ENCODE measurements around the gene WHRN. TPM values are rescaled to one million over a fixed set of nuclear protein-coding genes. Genes with fewer than 3 reads are reported as not detected.

WHRN gene
- total RNA-seq, 1 donor from 2014 or later, result 14.5 TPM

DNA sequence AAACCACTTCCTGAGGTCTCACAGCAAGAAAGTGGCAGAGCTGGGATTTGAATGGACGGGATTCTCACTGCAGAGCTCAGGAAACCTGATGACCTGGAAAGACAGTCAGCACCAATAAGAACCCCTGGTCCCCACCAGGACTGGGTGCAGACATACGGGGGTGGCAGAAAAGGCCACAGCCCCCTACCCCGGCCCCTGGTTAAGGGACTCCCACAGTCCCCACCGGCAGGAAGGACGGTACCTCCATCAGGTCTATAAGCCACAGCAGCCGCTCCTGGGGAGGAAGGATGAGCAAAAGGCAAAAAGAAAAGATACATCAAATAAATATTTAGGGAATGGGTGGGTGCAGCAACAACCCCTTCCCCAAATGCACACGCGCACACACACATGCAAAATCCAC lies 85.5 kb downstream of the WHRN start:
- DNase-seq (no peak), ATAC-seq (ENCODE audit: low read depth) (no peak)
- ChIA-PET POLR2A (no interaction called here), CTCF (no interaction called here)
- TF ChIP-seq, protein P1, sequence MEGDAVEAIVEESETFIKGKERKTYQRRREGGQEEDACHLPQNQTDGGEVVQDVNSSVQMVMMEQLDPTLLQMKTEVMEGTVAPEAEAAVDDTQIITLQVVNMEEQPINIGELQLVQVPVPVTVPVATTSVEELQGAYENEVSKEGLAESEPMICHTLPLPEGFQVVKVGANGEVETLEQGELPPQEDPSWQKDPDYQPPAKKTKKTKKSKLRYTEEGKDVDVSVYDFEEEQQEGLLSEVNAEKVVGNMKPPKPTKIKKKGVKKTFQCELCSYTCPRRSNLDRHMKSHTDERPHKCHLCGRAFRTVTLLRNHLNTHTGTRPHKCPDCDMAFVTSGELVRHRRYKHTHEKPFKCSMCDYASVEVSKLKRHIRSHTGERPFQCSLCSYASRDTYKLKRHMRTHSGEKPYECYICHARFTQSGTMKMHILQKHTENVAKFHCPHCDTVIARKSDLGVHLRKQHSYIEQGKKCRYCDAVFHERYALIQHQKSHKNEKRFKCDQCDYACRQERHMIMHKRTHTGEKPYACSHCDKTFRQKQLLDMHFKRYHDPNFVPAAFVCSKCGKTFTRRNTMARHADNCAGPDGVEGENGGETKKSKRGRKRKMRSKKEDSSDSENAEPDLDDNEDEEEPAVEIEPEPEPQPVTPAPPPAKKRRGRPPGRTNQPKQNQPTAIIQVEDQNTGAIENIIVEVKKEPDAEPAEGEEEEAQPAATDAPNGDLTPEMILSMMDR (IDR thresholded peaks at IDR 0.05), result no peak
- peaks cover 3% of the 10 kb centered on the region for H3K27me3 Mint-ChIP-seq
- H3K4me1 Mint-ChIP-seq, result no peaks in the 10 kb centered on the region
- no peaks in the 10 kb centered on the region for H3K36me3 Mint-ChIP-seq (ENCODE audit: low read depth)
- no peak overlapping the region for H3K27ac Mint-ChIP-seq
- no peak overlapping the region for H3K4me3 Mint-ChIP-seq
- intact Hi-C loops (cut with micrococcal nuclease), result no loop called here
- no peaks in the 10 kb centered on the region for H3K9me3 Mint-ChIP-seq

DNA sequence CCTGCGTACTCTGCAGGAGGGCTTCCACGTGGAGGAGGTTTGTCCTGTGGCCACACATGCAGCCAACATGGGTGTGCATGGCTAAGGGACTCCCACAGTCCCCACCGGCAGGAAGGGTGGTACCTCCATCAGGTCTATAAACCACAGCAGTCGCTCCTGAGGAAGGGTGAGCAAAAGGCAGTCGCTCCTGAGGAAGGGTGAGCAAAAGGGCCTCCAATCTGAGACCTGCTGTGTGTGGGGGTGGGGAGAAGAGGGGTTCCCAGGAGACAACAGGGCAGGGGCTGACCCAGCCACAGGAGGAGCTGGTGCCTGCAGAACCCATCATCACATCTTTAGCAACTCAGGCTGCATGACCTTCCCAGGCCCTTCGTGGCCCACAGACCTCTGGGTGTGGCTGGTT lies 87.2 kb downstream of the WHRN start:
- H3K36me3 Mint-ChIP-seq (ENCODE audit: low read depth), result no peaks in the 10 kb centered on the region
- ATAC-seq (ENCODE audit: low read depth) (no peak), DNase-seq (no peak)
- H3K4me1 Mint-ChIP-seq, result no peaks in the 10 kb centered on the region
- TF ChIP-seq, protein P1 (IDR thresholded peaks at IDR 0.05), result no peak
- no peak overlapping the region for H3K4me3 Mint-ChIP-seq
- CTCF ChIA-PET, result no interaction called here
- POLR2A ChIA-PET, result no interaction called here
- no peak overlapping the region for H3K27ac Mint-ChIP-seq
- no peaks in the 10 kb centered on the region for H3K9me3 Mint-ChIP-seq
- peaks cover 3% of the 10 kb centered on the region for H3K27me3 Mint-ChIP-seq
- intact Hi-C loops (cut with micrococcal nuclease), result no loop called here

DNA sequence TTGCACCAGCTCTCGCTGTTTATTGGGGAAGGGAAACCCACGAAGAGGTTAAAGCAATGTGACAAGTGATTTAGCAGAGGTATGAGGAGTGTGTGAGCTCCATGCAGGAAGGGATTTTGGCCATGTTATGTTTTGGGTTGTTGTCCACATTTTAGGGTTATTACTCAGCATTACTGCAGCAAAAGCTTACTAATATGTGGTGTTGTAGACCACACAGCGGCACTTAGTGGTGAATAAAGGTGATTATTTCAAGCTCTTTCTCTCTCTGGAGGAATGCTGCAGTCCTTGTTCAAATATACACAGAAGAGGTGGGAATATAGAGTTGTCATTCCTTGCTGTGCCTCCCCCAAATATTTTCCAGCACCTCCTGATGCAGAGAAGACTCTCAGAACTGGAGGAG lies 87.8 kb downstream of the WHRN start:
- Mint-ChIP-seq H3K4me3 (no peak overlapping the region), H3K36me3 (ENCODE audit: low read depth) (no peaks in the 10 kb centered on the region), H3K27ac (no peak overlapping the region), H3K9me3 (no peaks in the 10 kb centered on the region), H3K4me1 (no peaks in the 10 kb centered on the region), H3K27me3 (peaks cover 3% of the 10 kb centered on the region)
- TF ChIP-seq, protein P1 (IDR thresholded peaks at IDR 0.05), result no peak
- CTCF ChIA-PET, result no interaction called here
- DNase-seq (no peak), ATAC-seq (ENCODE audit: low read depth) (no peak)
- POLR2A ChIA-PET, result no interaction called here
- intact Hi-C loops (cut with micrococcal nuclease), result no loop called here

DNA sequence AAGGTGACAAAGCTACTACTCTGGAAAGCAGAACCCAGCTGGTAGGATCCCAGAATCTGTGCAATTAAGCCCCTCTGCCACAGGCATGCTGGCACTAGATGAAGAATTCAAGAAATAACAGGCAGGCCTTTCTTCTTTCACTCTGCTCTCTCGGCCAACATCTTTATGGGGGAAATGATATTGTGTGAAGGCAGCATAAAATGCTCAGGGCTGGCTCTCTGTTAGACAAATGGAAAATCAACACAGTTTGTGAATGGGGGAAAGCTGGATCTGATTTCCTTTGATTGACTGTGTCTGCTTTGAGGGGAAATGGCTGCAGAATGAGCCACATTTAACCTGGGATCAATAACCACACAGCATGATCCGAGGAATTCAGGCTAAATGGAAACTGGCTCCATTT lies 88.4 kb downstream of the WHRN start:
- Mint-ChIP-seq H3K36me3 (ENCODE audit: low read depth) (no peaks in the 10 kb centered on the region), H3K27ac (no peak overlapping the region), H3K27me3 (peaks cover 3% of the 10 kb centered on the region), H3K9me3 (no peaks in the 10 kb centered on the region), H3K4me1 (no peaks in the 10 kb centered on the region), H3K4me3 (no peak overlapping the region)
- TF ChIP-seq, protein P1 (IDR thresholded peaks at IDR 0.05), result no peak
- DNase-seq (no peak), ATAC-seq (ENCODE audit: low read depth) (no peak)
- intact Hi-C loops (cut with micrococcal nuclease), result no loop called here
- ChIA-PET CTCF (no interaction called here), POLR2A (no interaction called here)

DNA sequence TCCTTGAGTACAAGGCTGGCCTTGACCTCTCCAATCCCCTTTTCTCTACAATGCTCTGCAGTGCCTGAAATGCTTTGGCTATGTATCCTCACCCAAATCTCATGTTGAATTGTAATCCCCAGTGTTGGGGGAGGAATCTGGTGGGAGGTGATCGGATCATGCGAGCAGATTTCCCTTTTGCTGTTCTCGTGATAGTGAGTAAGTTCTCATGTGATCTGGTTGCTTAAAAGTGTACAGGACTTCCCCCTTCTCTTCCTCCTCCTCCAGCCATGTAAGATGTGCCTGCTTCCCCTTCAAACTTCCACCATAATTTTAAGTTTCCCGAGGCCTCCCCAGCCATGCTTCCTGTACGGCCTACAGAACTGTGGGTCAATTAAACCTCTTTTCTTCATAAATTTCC lies 89.0 kb downstream of the WHRN start:
- no peaks in the 10 kb centered on the region for H3K36me3 Mint-ChIP-seq (ENCODE audit: low read depth)
- ChIA-PET POLR2A (no interaction called here), CTCF (no interaction called here)
- ATAC-seq (ENCODE audit: low read depth) (no peak), DNase-seq (no peak)
- H3K9me3 Mint-ChIP-seq, result no peaks in the 10 kb centered on the region
- TF ChIP-seq, protein P1 (IDR thresholded peaks at IDR 0.05), result no peak
- intact Hi-C loops (cut with micrococcal nuclease), result no loop called here
- peaks cover 3% of the 10 kb centered on the region for H3K27me3 Mint-ChIP-seq
- no peaks in the 10 kb centered on the region for H3K4me1 Mint-ChIP-seq
- H3K27ac Mint-ChIP-seq, result no peak overlapping the region
- no peak overlapping the region for H3K4me3 Mint-ChIP-seq

Measured in activated B cell treated with CpG ODN at 0.5 μM for 24 hours (primary cell).